Adrenal gland (tissue), 12 donors: Measurements from ENCODE around the gene AGBL4. TPM values are rescaled to one million over a fixed set of nuclear protein-coding genes. Genes with fewer than 3 reads are reported as not detected.

Experiments
- DNase-seq, 7 donors: peaks; one replicate each; pipeline ENCODE4 v3.0.0-alpha.2; 2019 to 2020
- H3K27ac ChIP-seq, 5 donors: fragments of 200-600 bp; sonication (generic) in 4 of 5; 1 replicate in 3 of 5; 2 replicates in 2 of 5; pipeline versions ENCODE4 v1.5.1 to v1.8.0; 2016 to 2020; ENCODE audit warnings: mild to moderate bottlenecking in 1 of 5
- H3K27me3 ChIP-seq: fragments of 200-600 bp; 2 replicates; pipeline ENCODE4 v1.8.0; 2021
- H3K36me3 ChIP-seq, 2 donors: fragments of 200-600 bp; replicated peaks in 1 of 2; 1 replicate in 1 of 2; 2 replicates in 1 of 2; pipeline versions ENCODE4 v1.5.1 to v1.8.0; 2018 to 2022
- H3K4me1 ChIP-seq, 2 donors: fragments of 200-600 bp; replicated peaks in 1 of 2; 1 replicate in 1 of 2; 2 replicates in 1 of 2; pipeline versions ENCODE4 v1.5.1 to v1.8.0; 2018 to 2021
- H3K4me3 ChIP-seq, 4 donors: fragments of 200-600 bp; sonication (generic) in 3 of 4; one replicate each; pipeline ENCODE4 v1.5.1; 2016 to 2018
- H3K9me3 ChIP-seq, 3 donors: fragments of 200-600 bp; sonication (generic) in 1 of 3; replicated peaks in 1 of 3; 1 replicate in 2 of 3; 2 replicates in 1 of 3; pipeline versions ENCODE4 v1.5.1 to v1.8.0; 2016 to 2021
- CTCF ChIP-seq, 6 experiments: fragments of 450-650 bp in 4 of 6; fragments of 200-600 bp in 2 of 6; sonication (generic) in 1 of 6; IDR thresholded peaks; 1 replicate in 5 of 6; 2 replicates in 1 of 6; pipeline versions ENCODE4 v1.5.1 to v1.8.0; 2016 to 2021; ENCODE audit warnings: antibody characterized with exemption in 6 of 6, mild to moderate bottlenecking in 2 of 6, moderate library complexity in 1 of 6
- POLR2A ChIP-seq, 2 donors: fragments of 450-650 bp; IDR thresholded peaks; one replicate each; pipeline ENCODE4 v1.6.1; 2017; ENCODE audit warnings: antibody characterized with exemption in 2 of 2, mild to moderate bottlenecking in 2 of 2, moderate library complexity in 1 of 2
- WGBS, 4 donors: extraction: QIAGEN DNeasy Blood & Tissue Kit in 2 of 4; methylation state at CpG; one replicate each; pipeline versions ENCODE4 v1.1.5 to v1.1.7; 2013 to 2017; 5-methylcytosine and 5-hydroxymethylcytosine counted together
- intact Hi-C, 2 donors: fragments of 100-400 bp; cut with DNase I; formaldehyde crosslinking; loops; one replicate each; pipeline versions ENCODE4 v1.14.1 to v1.15.0; 2022 to 2023
- polyA plus RNA-seq, 3 donors: library from polyadenylated mRNA; stranded (reverse); fragments of 200-250 nt in 2 of 3; fragments of 350-450 nt in 1 of 3; fragmentation: Illumina TruSeq in 1 of 3; extraction: RNeasy Lipid Tissue Mini Kit (QIAGEN cat#74804) in 1 of 3; gene quantifications; one replicate each; pipeline ENCODE4 v1.2.3, GENCODE V29; 2013 to 2014
- total RNA-seq, 9 donors: library from RNA; depleted of rRNA in 4 of 9; stranded (reverse); fragments of >200 nt in 4 of 9; fragments of 120-200 nt in 1 of 9; fragmentation: NEBNext Ultra II Directional in 1 of 9; extraction: Animal tissue kit (Norgen Biotek cat#: 25700) in 1 of 9; gene quantifications; one replicate each; pipeline versions ENCODE4 v1.1.0 to v1.2.4, GENCODE V29; 2013 to 2023
- donor health status: healthy with polysubstance abuse.
- donor health status: Bipolar disorder and iron deficiency.
- donor health status: DM: yes; HTN: yes; CAD: no.
- donor health status: DM: no; HTN: no; CAD: no.
- donor health status: DM: no; HTN: no; CAD: no.
- donor health status: DM: yes; HTN: yes; CAD: no.

AGBL4 gene
- total and polyA plus RNA-seq, 12 donors: 0.10 to 1.9 (median 0.80) TPM; not detected in 2

- DNase-seq: peak in 1 of 7 donors; percentile 79
- WGBS, 4 donors: 49 to 80% (median 75%) methylated on average over 2 of the region's 2 CpGs
- Histone ChIP-seq H3K9me3 (no peaks in the 10 kb centered on the region), H3K27ac (no peak overlapping the region), H3K4me1 (no peaks in the 10 kb centered on the region), H3K36me3 (no peaks in the 10 kb centered on the region), H3K4me3 (no peak overlapping the region), H3K27me3 (no peaks in the 10 kb centered on the region)
- TF ChIP-seq POLR2A (IDR thresholded peaks at IDR 0.05) (no peak), CTCF (IDR thresholded peaks at IDR 0.05) (no peak)
- intact Hi-C loops: no loop called here
Measured at GRCh38 chr1:49048188-49048587, 975.6 kb downstream of the AGBL4 start.

GRCh38 chr1:49046305-49046704, 977.4 kb downstream of the AGBL4 start:
- no peak for TF ChIP-seq POLR2A (IDR thresholded peaks at IDR 0.05)
- no peak for TF ChIP-seq CTCF (IDR thresholded peaks at IDR 0.05)
- no peak for DNase-seq
- no peaks in the 10 kb centered on the region for H3K9me3 ChIP-seq
- intact Hi-C loops: no loop called here
- H3K36me3 ChIP-seq: no peaks in the 10 kb centered on the region
- H3K27ac ChIP-seq: no peak overlapping the region
- H3K4me3 ChIP-seq: no peak overlapping the region
- H3K4me1 ChIP-seq: no peaks in the 10 kb centered on the region
- no peaks in the 10 kb centered on the region for H3K27me3 ChIP-seq

GRCh38 chr1:49045371-49045770, 978.4 kb downstream of the AGBL4 start:
- no peak for DNase-seq
- Histone ChIP-seq H3K27ac (no peak overlapping the region), H3K9me3 (no peaks in the 10 kb centered on the region), H3K4me3 (no peak overlapping the region), H3K27me3 (no peaks in the 10 kb centered on the region), H3K4me1 (no peaks in the 10 kb centered on the region), H3K36me3 (no peaks in the 10 kb centered on the region)
- intact Hi-C loops: no loop called here
- WGBS, 4 donors: 85 to 90% (median 90%) methylated on average over 7 of the region's 7 CpGs
- TF ChIP-seq CTCF (IDR thresholded peaks at IDR 0.05) (no peak), POLR2A (IDR thresholded peaks at IDR 0.05) (no peak)

- Histone ChIP-seq H3K36me3 (no peaks in the 10 kb centered on the region), H3K4me1 (no peaks in the 10 kb centered on the region), H3K27me3 (no peaks in the 10 kb centered on the region), H3K9me3 (no peaks in the 10 kb centered on the region), H3K4me3 (no peak overlapping the region), H3K27ac (no peak overlapping the region)
- intact Hi-C loops: no loop called here
- TF ChIP-seq CTCF (IDR thresholded peaks at IDR 0.05): no peak
- no peak for TF ChIP-seq POLR2A (IDR thresholded peaks at IDR 0.05)
- no peak for DNase-seq
- WGBS, 4 donors: 68 to 84% (median 77%) methylated on average over 4 of the region's 4 CpGs
Measured at GRCh38 chr1:49036700-49037099, 987.1 kb downstream of the AGBL4 start.
